Heart left ventricle (tissue), 13 donors: ENCODE results near the gene HMGB1.

Source experiments
- POLR2A ChIP-seq, 2 donors: fragments of 450-650 bp; IDR thresholded peaks; one replicate each; pipeline ENCODE4 v1.6.1; 2017; ENCODE audit warnings: antibody characterized with exemption in 2 of 2, mild to moderate bottlenecking in 2 of 2, moderate library complexity in 2 of 2
- TF ChIP-seq, protein P1 (sequence below), 12 donors: fragments of 200-600 bp; sonication (generic) in 4 of 12; IDR thresholded peaks; one replicate each; pipeline versions ENCODE4 v1.5.0 to v1.8.0; 2018 to 2022; ENCODE audit warnings: antibody characterized with exemption in 12 of 12, mild to moderate bottlenecking in 5 of 12
- donor health status: ischemic (EF 13 %, LVEDD 7.1; RV severe dilation, severe dysfunction).
- donor health status: DM: no; HTN: yes; CAD: no.
- donor health status: DM: no; HTN: no; CAD: no.
- donor health status: ischemic (EF 25% LVEDD 6.9; RV normal size, moderate dysfunction).
- donor health status: ischemic (EF 25% LVEDD 5.7; RV mildly dilated, moderate dysfunction).
- donor health status: ischemic (EF 35%, LVEDD 5.7; RV mildly dilated, moderate dysfunction).
- donor health status: nonischemic (EF 11% LVEDD 7.7; RV severe dilation, severe dysfunction).
- donor health status: DM: yes; HTN: yes; CAD: no.
- donor health status: PGD.
- donor health status: ischemic (EF 29% LVEDD 5.4; RV normal size, mild dysfunction).
- donor health status: nonischemic (EF 23%, LVEDD 6.1; RV moderate dilation, normal function).

GRCh38 chr13:30481241-30481760, 15.6 kb upstream of the HMGB1 start:
- TF ChIP-seq, protein P1, sequence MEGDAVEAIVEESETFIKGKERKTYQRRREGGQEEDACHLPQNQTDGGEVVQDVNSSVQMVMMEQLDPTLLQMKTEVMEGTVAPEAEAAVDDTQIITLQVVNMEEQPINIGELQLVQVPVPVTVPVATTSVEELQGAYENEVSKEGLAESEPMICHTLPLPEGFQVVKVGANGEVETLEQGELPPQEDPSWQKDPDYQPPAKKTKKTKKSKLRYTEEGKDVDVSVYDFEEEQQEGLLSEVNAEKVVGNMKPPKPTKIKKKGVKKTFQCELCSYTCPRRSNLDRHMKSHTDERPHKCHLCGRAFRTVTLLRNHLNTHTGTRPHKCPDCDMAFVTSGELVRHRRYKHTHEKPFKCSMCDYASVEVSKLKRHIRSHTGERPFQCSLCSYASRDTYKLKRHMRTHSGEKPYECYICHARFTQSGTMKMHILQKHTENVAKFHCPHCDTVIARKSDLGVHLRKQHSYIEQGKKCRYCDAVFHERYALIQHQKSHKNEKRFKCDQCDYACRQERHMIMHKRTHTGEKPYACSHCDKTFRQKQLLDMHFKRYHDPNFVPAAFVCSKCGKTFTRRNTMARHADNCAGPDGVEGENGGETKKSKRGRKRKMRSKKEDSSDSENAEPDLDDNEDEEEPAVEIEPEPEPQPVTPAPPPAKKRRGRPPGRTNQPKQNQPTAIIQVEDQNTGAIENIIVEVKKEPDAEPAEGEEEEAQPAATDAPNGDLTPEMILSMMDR (IDR thresholded peaks at IDR 0.05), result no peak
- no peak for TF ChIP-seq POLR2A (IDR thresholded peaks at IDR 0.05)
